T-helper 2 cell (primary cell): ENCODE measurements around the gene TENM4.

Source experiments
- DNase-seq, 5 experiments: peaks; one replicate each; pipeline versions ENCODE4 v3.0.0 to v3.0.0-alpha.2; 2012 to 2022

Gene TENM4

DNA sequence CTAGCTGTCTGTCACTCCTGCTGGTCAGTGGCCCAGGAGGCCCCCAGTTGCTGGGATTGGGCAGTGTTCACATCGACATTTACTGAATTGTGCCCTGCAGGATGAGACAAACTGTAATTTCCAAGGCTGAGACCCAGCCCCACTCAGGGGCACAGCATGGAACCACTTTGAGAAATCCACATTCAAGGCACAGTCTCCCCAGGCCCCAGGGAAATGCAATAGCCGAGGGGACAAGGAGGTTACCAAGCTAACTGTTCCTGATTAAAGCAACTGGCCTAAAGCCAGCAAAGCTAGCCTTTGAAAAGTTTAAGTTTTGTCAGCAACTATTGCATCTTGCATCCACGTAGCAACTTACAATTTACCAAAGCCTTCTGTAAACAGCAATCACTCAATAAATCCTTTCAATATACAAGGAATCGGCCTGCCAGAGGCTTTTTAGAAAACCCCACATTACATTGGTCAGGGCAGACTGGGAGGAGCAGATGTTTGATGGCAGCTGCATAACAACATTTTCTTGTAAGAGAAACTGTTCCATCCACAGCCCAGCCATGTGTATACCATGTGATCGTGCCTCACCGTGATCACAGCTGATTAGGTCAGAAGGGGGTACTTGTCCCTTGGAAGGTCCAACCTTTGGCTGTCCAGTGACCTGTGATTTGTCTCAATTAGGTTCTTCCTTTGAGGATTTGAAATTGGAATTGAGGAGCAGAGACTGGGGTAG lies 103.9 kb downstream of the TENM4 start:
- no peak for DNase-seq

DNA sequence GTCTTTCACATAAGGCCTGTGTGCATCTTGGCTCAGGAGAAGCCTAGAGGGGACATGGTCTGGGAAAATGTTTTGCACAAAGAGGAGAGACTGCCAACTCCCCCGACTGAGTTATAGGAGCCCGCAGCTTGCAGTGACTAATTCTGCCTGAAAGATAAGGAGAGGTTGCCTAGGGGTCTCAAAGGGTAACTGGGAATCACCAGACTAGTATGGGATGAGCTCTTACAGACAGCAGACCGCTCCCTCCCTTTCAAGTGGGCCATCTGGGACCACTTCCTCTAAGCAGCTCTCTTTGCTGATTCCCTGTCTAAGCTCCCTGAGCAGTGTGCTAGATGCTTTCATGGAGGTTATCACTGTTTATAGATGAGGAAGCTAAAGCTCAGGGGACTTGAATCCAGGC lies 105.1 kb downstream of the TENM4 start:
- DNase-seq = no peak

DNA sequence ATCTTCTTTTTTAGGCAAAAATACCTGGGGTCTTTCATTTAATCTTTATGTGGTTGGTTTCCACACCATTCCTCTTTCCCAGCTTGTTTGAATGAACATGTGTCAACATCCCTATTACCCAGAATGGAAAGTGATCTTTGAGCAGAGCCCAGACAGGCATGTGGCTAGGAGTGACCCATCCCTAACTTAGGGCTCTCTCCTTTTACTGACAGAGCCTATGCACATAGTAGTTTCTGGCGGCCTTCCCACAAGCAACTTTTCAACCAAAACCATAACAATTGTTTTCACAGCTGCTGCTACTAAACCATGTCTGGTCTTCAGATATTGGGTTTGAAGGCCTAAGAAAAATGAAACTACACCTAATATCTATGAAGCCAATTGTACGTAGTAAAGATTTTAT lies 107.5 kb downstream of the TENM4 start:
- DNase-seq = no peak

GRCh38 chr11:79332017-79332416 lies 108.8 kb downstream of the TENM4 start:
- no peak for DNase-seq

DNA sequence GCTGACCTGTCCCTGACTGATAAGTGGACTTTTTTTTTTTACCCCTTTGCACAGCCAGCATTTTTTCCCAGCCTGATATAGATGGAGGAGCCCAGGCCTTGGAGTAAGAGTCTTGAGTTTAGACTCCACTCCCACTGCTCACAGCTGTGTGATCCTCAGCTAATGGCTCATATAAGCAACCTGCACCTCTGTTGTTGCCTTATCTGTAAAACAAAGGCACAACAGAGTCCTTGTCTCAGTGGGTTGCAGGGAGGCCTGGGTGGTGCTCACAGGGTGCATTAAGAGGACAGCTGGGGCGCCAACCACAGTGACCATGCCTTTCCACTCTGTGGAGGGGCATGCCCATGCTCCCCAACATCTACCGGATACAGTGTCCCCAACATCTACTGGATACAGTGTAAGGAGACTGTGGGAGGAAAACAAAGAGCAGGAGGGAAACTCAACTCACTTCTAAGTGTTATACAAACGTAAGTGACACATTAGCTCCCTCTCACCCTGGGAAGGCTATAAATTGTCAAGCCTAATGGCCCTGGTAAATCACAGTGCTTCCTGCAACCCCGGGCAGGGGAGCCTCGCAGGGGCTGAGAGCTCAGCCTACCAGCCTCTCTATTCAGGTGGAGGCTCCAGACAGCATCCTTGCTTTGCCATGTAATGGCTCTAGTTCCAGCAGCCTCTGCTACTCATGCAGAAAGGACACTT lies 109.5 kb downstream of the TENM4 start:
- DNase-seq = no peak

- DNase-seq = no peak
Observed at GRCh38 chr11:79330651-79331050, 110.2 kb downstream of the TENM4 start.

- DNase-seq = no peak
Observed at GRCh38 chr11:79329561-79329960, 111.3 kb downstream of the TENM4 start.

DNA sequence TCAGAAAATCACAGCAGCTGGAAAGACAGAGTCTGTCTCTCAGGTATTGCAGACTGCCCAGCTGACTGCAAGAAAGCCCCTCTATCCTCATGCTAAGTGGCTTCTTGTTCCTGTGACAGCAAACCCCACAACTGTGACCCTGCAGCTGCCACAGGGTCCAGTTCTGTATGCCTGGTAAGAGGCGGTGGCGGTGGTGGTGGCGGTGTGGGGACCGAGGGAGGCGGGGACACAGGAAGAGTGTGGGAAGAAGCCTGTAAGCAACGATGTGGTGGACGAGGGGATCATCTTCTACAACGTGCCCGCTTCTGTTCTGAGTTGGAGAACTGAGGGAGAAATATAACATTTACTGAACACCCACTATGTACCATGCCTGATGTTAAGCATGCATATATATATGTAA lies 112.4 kb downstream of the TENM4 start:
- no peak for DNase-seq

DNA sequence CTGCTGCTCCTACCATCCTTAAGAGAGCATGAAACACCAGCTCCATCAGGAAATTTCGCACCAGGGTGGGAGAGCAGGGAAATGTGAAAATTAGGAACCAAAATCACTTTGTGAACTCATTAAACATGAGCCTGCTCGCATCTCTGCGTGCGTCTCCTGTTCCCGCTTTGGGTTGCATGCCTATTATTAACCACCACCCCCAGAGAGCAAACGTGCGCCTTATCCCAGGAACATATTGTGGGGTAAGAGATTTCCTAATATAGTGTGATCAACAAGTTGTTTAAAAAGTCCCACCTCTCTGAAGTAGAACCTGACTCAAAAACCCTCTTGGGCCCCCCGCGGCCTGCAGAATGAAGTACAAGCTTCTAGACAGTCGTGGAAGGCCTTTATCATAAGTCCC lies 115.0 kb downstream of the TENM4 start:
- DNase-seq = no peak

DNA sequence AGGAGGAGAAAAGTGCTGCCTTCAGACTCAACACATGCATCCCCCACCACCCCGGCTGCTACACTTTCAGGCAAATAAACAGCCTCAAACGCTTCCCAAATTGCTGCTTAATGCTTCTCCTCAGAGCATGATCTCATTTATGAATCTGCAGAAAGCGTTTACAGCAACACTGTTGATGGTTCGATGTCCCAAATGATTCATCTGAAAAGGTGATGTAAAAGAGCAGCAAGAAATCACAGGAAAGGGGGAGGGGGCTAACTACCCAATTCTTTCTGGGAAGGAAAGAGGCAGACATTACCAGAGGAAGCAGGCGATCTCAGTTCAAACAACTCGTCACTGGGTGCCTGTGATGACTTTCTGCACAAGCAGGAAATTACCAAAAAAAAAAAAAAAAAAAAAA lies 119.6 kb downstream of the TENM4 start:
- no peak for DNase-seq

DNA sequence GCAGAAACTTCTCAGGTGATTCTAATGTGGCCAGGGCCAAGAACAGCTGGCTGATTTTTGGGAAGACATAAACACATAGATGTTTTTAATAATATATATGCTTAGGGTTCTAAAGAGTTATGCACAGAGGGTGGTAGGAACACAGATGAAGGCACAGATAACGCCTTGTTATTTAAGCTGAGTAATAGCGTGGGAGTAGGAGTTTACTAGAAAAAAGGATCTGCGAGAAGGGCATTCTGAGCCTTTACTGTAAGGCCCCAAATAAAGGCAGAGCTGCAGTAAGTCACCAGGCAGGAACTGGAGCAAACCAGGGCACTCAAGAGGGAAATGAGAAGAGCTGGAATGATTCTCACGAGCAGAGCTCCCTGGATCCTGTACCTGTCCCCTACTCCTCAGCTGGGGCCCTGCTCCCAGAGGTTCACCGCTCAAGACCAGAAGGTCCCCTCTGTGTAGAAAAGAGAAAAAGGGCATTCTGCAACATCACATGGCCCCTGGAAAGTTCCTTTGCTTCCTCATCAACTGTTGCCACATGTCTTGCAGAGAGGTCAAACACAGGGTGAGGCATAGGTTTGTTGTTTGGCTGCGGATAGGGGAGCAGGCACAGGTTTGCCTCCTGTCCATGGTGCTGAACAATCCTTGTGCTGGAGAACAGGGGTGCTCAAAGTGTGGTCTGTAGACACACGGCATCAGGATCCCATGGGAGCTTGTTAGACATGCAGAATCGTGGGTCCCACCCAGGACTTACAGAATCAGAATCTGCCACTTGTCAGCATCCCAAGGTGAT lies 125.7 kb downstream of the TENM4 start:
- DNase-seq = peak in 1 of 5 experiments; percentile 4

GRCh38 chr11:79313530-79313913 lies 127.3 kb downstream of the TENM4 start:
- no peak for DNase-seq

GRCh38 chr11:79312617-79313529 lies 128.0 kb downstream of the TENM4 start:
- no peak for DNase-seq

DNA sequence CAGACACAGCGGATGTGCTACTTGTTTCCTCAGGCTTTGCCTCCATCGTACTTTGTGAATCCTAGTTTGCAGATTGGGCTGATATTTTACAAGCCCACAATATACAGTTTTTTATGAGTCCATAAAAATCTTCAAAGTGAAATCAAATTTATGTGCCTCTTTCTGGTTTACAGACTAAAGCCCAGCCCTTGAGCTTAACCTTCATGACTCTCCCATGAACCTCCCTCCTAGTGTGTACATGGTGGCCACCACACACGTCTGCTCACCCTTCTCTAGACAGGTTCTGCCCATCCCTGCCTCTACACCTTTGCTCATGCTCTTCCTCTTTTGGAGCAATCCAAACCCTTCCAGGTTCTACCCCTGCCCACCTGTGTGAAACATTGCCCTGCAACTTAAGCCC lies 129.4 kb downstream of the TENM4 start:
- no peak for DNase-seq

DNA sequence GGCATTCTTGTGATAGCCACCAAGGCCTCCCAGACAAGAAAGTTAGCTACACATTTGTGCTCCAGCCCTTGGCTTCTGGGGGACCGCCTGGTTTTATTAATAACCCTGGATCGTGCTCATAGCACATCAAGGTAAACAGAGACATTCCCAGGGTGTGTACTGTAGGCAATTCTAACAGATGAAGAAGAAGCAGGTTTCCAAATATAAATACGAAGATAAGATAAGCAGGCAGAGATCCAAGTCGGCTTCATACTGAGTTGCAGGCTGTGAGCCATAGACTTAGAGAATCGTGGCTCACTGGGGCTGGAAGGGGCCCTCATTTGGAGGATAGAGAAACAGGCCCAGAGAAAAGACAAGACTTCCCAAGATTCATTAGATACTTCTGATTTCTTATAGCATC lies 131.4 kb downstream of the TENM4 start:
- DNase-seq = no peak

GRCh38 chr11:79308429-79308828 lies 132.4 kb downstream of the TENM4 start:
- no peak for DNase-seq

DNA sequence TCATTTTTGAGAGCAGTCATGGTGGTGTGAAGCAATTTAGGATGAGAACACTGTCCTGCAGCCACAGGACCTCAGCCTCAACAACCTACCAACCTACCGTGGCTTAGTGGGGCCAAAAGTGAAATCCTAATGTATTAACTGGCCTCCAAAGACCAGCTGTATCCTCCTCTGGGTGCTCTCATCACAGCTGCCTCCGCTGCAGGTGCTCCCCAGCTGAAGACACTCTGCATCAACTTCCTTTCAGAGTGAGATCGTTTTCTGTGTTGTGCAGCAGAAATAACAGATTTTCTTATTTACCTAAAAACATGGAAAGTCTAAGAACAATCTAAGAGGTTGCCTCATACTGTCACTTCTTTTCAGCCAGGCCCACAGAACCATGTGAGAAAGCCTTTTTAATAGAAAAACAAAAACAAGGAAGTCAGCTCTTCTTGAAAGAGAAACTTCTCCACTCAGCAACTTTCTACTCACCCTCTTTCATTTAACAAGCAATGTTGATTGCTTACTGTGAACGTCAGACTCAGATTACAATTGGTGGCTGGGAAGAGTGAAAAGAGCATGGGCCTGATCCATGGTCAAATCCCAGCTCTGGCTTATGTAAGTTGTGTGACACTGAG lies 136.1 kb downstream of the TENM4 start:
- peak in 1 of 5 experiments; percentile 21 for DNase-seq

DNA sequence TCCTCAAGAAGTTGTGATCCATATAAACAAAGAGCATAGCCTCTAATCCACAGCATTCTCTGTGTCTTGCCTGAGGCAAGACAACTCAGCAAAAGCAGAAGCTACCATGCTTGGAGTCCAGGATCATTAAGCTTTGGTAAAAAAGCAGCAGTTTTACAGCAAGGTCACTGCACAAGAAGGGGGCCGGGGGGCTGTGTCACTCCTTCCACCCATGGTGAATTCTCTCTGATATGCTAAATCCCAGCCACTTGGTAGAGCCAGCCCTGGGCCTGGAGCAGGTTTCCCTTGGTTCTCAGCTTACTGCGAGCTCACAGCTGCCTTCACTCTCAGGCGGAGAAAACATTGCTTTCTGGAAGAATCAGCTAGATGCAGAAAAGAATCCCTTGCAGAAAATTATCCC lies 144.7 kb downstream of the TENM4 start:
- no peak for DNase-seq

DNA sequence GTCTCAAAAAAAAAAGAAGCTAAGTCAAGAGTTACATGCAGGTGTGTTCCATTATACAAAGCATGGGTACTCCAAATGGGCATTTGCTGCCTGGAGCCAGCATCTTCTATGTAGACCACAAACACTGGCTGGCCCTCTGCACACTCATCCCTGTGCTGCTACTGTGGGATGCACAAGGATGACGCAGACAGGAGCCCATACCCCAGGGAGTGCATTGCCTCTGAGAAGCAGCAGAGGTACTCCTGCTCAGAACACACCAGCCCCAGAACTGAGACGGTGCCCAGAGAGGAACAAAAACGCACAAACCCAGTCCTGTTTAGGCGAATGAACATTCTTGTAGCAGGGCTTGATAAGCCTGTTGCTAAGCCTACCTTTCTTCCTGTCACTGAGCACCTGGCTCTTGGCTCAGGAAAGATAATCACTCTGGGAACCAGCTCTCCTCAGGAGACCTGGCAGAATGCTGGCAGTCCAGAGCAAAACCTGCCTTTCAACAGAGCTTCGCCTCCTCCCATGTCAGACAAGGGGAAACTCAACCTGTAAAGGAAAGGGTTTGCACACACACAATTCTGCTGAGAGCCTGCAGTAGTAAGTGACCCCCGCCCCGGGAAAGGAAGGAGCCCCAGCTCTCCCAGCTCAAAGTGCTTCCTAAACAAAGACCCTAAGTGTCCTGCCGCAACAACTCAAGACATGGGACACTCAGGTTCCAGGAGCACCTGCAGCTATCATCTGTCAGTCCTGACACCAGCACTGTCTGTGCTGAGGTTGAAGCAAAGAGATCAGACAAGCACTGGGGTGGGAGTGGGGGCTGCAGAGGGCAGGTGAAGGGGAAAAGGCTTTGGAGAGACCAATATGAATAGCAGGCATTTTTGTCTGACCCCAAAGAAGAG lies 145.7 kb downstream of the TENM4 start:
- no peak for DNase-seq

GRCh38 chr11:79291948-79292347 lies 148.9 kb downstream of the TENM4 start:
- no peak for DNase-seq

DNA sequence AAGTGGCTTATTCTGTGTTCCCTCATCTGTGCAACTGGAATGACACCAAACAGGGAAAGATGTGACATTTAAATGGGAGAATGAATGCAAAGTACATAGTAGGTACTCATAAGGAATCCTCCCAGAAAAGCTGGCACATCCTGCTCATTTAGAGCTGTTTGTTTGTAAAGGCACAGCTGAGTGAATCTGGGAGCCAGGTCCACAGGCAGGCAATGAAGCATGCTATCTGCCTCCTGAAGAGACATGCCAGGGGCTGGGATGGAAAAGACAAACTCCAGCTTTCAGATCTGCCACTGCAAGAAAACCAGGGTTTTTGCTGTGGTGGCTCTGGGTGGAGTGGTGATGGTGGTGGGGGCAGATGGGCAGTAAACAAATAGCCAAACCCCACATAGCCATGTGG lies 150.1 kb downstream of the TENM4 start:
- no peak for DNase-seq
